Muscle of back (tissue), 11 donors: ENCODE data around the gene USP20. TPM values are rescaled to one million over a fixed set of nuclear protein-coding genes. Genes with fewer than 3 reads are reported as not detected.
A peak's percentile ranks its signal among the peaks of the same experiment; 100 is the strongest.

Experiments
- DNase-seq, 3 donors: peaks; one replicate each; pipeline versions ENCODE4 v3.0.0 to v3.0.0-alpha.2; 2013
- polyA plus RNA-seq, 10 donors: library from polyadenylated mRNA; unstranded; fragments of 120-200 nt; gene quantifications; one replicate each; pipeline ENCODE4 v1.2.1, GENCODE V29; 2013; ENCODE audit not compliant: insufficient read length in 10 of 10

USP20 gene
- polyA plus RNA-seq, 10 donors, result 9.2 to 14.4 (median 12.5) TPM

GRCh38 chr9:129874261-129875101 is 39.2 kb downstream of the USP20 start:
- DNase-seq, result no peak

GRCh38 chr9:129875181-129875611 is 39.9 kb downstream of the USP20 start:
- DNase-seq, result no peak

- DNase-seq, result no peak
These were observed 40.6 kb downstream of the USP20 start for GRCh38 chr9:129875687-129876395.

GRCh38 chr9:129876815-129877214 is 41.6 kb downstream of the USP20 start:
- DNase-seq, result no peak

- no peak for DNase-seq
These were observed 43.0 kb downstream of the USP20 start for GRCh38 chr9:129878291-129878690.

- no peak for DNase-seq
These were observed 43.9 kb downstream of the USP20 start for GRCh38 chr9:129879103-129879699.

GRCh38 chr9:129879991-129880653 is 44.9 kb downstream of the USP20 start:
- no peak for DNase-seq

GRCh38 chr9:129880654-129881546 is 45.6 kb downstream of the USP20 start:
- peak; percentile 60 to 95 (median 88) for DNase-seq

GRCh38 chr9:129881547-129882324 is 46.5 kb downstream of the USP20 start:
- peak in 1 of 3 donors; percentile 52 for DNase-seq

- DNase-seq, result peak; percentile 63 to 84 (median 72)
These were observed 49.2 kb downstream of the USP20 start for GRCh38 chr9:129884220-129885017.

- DNase-seq, result peak in 1 of 3 donors; percentile 53
These were observed 49.9 kb downstream of the USP20 start for GRCh38 chr9:129885018-129885669.

- peak; percentile 83 to 92 (median 85) for DNase-seq
These were observed 50.4 kb downstream of the USP20 start for GRCh38 chr9:129885670-129886106.

GRCh38 chr9:129886226-129887174 is 51.2 kb downstream of the USP20 start:
- DNase-seq, result peak in 1 of 3 donors; percentile 57

- DNase-seq, result peak in 1 of 3 donors; percentile 70
These were observed 52.4 kb downstream of the USP20 start for GRCh38 chr9:129887334-129888292.

GRCh38 chr9:129888293-129889121 is 53.2 kb downstream of the USP20 start:
- no peak for DNase-seq
